GM12874 (cell line): ENCODE results near the gene ZSCAN26.

Source experiments
- TF ChIP-seq, protein P1 (sequence below): IDR thresholded peaks from 2 replicates; pipeline ENCODE4 v1.5.1; 2011; ENCODE audit warnings: low read depth, mild to moderate bottlenecking, control low read depth, low read length, moderate library complexity; ENCODE audit not compliant: insufficient read depth

ZSCAN26 gene

DNA sequence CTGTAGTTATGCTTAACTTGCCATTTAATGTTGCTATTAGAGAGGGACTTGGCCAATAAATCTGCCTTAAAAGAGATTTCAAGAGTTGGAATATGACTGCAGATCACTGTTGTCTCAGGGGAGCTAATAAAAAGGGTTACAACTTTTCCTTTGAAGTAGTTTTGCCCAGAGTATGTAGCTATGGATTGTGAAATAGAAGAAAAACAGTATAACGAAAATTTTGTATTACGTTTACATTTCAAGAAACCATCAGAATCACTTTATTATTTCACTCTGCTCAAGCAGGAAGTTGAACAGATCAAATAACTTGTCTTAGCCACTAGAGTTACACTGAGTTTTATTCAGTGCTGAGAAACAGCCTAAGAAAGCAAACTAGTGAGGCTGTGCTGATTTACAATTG, 3.0 kb upstream of the ZSCAN26 start:
- TF ChIP-seq, protein P1, sequence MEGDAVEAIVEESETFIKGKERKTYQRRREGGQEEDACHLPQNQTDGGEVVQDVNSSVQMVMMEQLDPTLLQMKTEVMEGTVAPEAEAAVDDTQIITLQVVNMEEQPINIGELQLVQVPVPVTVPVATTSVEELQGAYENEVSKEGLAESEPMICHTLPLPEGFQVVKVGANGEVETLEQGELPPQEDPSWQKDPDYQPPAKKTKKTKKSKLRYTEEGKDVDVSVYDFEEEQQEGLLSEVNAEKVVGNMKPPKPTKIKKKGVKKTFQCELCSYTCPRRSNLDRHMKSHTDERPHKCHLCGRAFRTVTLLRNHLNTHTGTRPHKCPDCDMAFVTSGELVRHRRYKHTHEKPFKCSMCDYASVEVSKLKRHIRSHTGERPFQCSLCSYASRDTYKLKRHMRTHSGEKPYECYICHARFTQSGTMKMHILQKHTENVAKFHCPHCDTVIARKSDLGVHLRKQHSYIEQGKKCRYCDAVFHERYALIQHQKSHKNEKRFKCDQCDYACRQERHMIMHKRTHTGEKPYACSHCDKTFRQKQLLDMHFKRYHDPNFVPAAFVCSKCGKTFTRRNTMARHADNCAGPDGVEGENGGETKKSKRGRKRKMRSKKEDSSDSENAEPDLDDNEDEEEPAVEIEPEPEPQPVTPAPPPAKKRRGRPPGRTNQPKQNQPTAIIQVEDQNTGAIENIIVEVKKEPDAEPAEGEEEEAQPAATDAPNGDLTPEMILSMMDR, result no peak

DNA sequence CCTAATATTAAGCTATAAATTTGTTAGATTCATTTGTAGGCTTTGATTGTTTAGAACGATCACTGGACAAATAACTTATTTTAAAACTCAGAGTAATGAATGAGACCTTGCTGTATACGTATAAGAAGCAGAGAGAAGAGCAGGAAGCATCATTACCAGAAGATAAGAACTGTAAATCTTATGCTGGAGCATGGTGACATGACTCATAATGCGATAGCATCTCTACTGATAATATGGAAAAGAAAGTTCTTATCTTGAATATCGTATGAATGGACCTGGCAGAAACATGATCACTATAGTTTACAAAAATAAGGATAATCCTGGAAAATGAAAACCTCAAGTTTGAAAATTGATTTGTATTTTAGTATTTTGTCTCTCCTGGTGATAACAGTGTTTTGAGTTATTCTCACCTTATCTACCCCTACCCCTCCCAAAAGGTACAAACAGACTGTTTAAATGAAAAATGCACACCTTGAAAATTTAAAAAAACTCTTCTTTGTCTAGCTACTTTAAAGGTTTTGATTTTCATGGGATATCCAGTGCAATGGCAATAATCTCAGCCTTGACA, 2.0 kb upstream of the ZSCAN26 start:
- TF ChIP-seq, protein P1, result no peak

DNA sequence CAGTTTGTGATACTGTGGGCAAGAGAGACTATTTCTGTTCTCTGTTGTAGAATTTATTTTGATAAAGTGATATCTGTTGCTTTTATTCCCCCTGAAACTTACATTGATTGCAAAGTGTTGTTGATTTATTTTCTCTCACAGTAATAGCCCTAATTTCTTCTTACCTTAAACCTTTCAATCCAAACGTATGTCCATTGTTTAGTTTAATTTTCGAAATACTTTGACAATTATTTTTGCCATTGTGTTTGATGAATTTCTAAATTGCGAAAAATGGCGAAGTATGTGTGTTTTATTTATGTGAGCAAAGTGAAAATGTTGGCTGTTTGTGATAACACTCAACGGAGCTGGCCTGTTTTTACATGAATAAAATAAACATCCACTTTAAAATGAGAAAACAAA, 381 bp upstream of the ZSCAN26 start:
- TF ChIP-seq, protein P1, result no peak

DNA sequence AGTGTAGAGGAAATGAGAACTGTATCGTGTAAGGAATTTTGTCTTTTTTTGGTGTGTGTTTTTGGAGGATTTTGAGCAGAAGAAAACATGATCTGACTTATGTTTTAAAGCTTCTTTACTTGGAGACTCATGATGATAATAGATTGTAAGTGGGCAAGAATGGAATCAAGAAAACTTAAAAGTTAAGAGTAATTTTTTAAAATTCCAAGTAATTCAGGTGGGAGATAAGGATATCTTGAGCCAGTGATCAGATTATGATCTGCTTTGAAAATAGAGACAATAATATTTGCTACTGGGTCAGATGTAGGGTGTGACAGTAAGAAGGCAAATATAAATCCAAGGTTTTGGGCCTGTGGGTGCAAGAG, 734 bp downstream of the ZSCAN26 start:
- TF ChIP-seq, protein P1, result no peak

DNA sequence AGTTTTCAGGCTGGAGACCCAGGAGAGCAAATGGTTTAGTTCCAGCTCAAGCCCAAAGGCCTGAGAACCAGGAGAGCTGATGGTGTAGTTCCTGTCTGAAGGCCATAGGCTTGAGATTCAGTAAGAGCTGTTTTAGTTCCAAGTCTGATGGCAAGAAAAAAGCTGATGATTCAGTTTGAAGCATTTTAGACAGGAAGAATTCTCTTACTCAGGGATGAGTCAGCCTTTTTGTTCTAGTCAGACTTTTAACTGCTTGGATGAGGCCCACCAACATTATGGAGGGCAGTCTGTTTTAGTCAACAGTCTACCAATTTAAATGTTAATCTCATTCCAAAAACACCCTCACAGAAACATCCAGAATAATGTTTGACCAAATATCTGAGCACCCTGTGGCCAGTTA, 2.5 kb downstream of the ZSCAN26 start:
- TF ChIP-seq, protein P1, result no peak

DNA sequence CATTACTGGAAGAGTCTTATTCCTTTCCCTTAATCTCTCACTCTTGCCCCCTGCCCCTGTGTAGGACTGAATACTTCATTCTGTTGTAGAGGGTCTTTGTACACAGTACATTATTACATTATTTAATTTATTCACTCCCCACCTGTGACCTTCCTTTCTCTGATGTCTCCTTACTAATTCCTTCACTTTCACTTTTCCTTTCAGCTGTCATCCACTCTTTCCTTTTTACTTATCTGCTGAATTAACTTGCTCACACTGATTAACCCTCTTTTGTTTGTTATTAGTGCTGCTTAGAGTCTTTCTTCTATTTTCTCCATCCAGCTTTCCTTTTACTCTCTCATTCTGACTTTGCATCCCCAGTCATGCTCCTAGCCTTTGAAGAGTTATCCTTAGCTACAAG, 7.9 kb downstream of the ZSCAN26 start:
- TF ChIP-seq, protein P1, result no peak

DNA sequence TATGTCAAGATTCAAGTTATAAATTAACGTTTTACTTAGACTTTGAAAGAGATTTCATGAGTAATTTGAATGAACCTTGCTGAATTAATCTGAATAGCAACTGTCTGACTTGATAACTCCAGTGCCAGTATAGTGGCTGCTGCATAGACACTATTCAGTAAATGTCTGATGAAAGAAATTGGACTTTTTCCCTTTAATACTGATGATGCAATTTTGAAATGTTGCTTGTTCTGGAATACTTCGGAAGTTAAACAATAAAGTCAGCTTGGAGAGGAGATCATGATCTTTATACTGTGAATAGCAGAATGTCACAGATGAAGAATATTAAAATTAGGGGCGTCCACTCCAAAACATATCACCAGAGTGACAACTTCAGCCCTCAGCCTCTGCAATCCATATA, 10.8 kb downstream of the ZSCAN26 start:
- TF ChIP-seq, protein P1, result no peak

DNA sequence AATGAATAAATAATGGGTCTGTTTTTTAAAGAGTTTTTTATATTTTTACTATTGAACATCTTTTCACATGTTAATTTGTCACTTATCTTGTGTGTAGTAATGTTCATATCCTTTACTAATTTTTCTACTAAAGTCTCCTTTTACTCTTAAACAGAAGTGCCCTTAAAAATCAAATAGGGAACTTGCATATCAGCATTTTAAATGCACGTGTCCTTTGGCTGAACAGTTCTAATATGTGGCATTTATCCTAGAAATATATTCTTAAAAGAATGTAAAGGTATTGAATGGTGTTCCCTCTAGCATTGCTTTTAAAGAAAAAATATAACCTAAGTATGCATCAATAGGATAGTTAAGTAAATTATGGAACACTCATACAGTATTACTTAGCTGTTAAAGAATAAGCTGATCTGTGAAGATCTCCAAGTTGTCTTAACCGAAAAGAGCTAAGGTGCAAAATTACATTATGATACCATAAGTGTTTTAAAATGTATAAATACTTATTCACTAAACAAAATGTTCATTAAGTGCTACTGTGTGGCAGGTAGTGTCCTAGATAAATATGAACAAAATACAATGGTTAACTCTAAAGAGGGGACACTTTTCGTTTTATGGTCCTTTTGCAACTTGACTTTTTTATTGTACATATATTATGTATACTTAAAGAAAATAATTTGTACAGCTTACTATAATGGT, 13.8 kb downstream of the ZSCAN26 start:
- TF ChIP-seq, protein P1, result no peak
